Islet of Langerhans (tissue), 1 donor: ENCODE measurements around the gene CMTM1.
"Not testable (repeated sequence)": the region's sequence is repeated elsewhere in the genome, so short reads cannot be mapped to it uniquely, and the experiment has no call there.

Experiments
- FAIRE-seq: peaks from one replicate; lab custom pipeline; 2011; peaks lifted over from hg19 to GRCh38; lab: Jason Lieb, UNC

The CMTM1 gene

GRCh38 chr16:66562409-66562808, 3.8 kb upstream of the CMTM1 start:
- no peak for FAIRE-seq

- no peak for FAIRE-seq
Observed at GRCh38 chr16:66562986-66563385, 3.3 kb upstream of the CMTM1 start.

- FAIRE-seq: no peak
Observed at GRCh38 chr16:66563574-66564334, 2.5 kb upstream of the CMTM1 start.

GRCh38 chr16:66567270-66567669, 1.0 kb downstream of the CMTM1 start:
- FAIRE-seq: not testable (repeated sequence)

- FAIRE-seq: no peak
Observed at GRCh38 chr16:66568355-66568754, 2.1 kb downstream of the CMTM1 start.

- FAIRE-seq: no peak
Observed at GRCh38 chr16:66569131-66569530, 2.9 kb downstream of the CMTM1 start.

- peak; percentile 55 for FAIRE-seq
Observed at GRCh38 chr16:66569827-66570405, 3.7 kb downstream of the CMTM1 start.

- FAIRE-seq: no peak
Observed at GRCh38 chr16:66572356-66572755, 6.1 kb downstream of the CMTM1 start.

GRCh38 chr16:66574081-66574480, 7.8 kb downstream of the CMTM1 start:
- FAIRE-seq: no peak

GRCh38 chr16:66574531-66574930, 8.3 kb downstream of the CMTM1 start:
- no peak for FAIRE-seq

GRCh38 chr16:66575060-66575459, 8.8 kb downstream of the CMTM1 start:
- no peak for FAIRE-seq

GRCh38 chr16:66576296-66576695, 10.1 kb downstream of the CMTM1 start:
- no peak for FAIRE-seq

- no peak for FAIRE-seq
Observed at GRCh38 chr16:66578651-66579531, 12.7 kb downstream of the CMTM1 start, which contains the start of gene CMTM2. Gene CMTM2, plus strand, starts transcription at chr16:66579463. Its CDS starts 145 bp downstream, at chr16:66579608.

GRCh38 chr16:66580605-66581209, 14.5 kb downstream of the CMTM1 start:
- no peak for FAIRE-seq

GRCh38 chr16:66581246-66581952, 15.2 kb downstream of the CMTM1 start:
- no peak for FAIRE-seq

- FAIRE-seq: no peak
Observed at GRCh38 chr16:66585481-66586239, 19.4 kb downstream of the CMTM1 start.

GRCh38 chr16:66587881-66588600, 21.8 kb downstream of the CMTM1 start:
- FAIRE-seq: no peak

- no peak for FAIRE-seq
Observed at GRCh38 chr16:66588981-66589713, 22.9 kb downstream of the CMTM1 start.

GRCh38 chr16:66590322-66590721, 24.1 kb downstream of the CMTM1 start:
- FAIRE-seq: no peak

- FAIRE-seq: no peak
Observed at GRCh38 chr16:66591018-66591417, 24.8 kb downstream of the CMTM1 start.
